ENCODE data around the gene CH25H.

GRCh38 chr10:89171996-89172395, 35.1 kb downstream of the CH25H start:
- no peak for TF ChIP-seq CTCF (conservative IDR thresholded peaks at IDR 0.05)
- no peak for TF ChIP-seq EZH2 (IDR thresholded peaks at IDR 0.05; ENCODE audit: low read depth)
